Endodermal cell (in vitro differentiated cells): ENCODE results near the gene DACH1. TPM values are rescaled to one million over a fixed set of nuclear protein-coding genes. Genes with fewer than 3 reads are reported as not detected.

Source experiments
- DNase-seq: peaks from one replicate; pipeline ENCODE4 v3.0.0-alpha.2; 2017
- H3K27ac ChIP-seq: 2 replicates; pipeline ENCODE4 v1.5.1; 2013; ENCODE audit warnings: mild to moderate bottlenecking, low read depth, low read length, moderate library complexity
- H3K27me3 ChIP-seq: 2 replicates; pipeline ENCODE4 v1.6.1; 2013; ENCODE audit warnings: mild to moderate bottlenecking, low read length, moderate library complexity; ENCODE audit not compliant: insufficient read depth, control insufficient read depth, poor library complexity, severe bottlenecking
- H3K36me3 ChIP-seq: 2 replicates; pipeline ENCODE4 v1.7.0; 2013; ENCODE audit warnings: mild to moderate bottlenecking, low read length, moderate library complexity; ENCODE audit not compliant: control insufficient read depth, insufficient read depth
- H3K4me1 ChIP-seq: one replicate; pipeline ENCODE4 v1.7.0; 2013; ENCODE audit warnings: low read length; ENCODE audit not compliant: control insufficient read depth, insufficient read depth
- H3K4me3 ChIP-seq: 2 replicates; pipeline ENCODE4 v1.5.1; 2013; ENCODE audit warnings: mild to moderate bottlenecking, low read length, moderate library complexity
- H3K9ac ChIP-seq: 2 replicates; pipeline ENCODE4 v1.6.1; 2013; ENCODE audit warnings: mild to moderate bottlenecking, low read length, moderate library complexity; ENCODE audit not compliant: poor library complexity, severe bottlenecking; ENCODE audit errors: extremely low read depth
- H3K9me3 ChIP-seq: 2 replicates; pipeline ENCODE4 v1.6.1; 2013; ENCODE audit warnings: mild to moderate bottlenecking, low read length, moderate library complexity; ENCODE audit not compliant: control insufficient read depth
- H3K27ac Mint-ChIP-seq: 2 replicates; pipeline ENCODE4 v1.8.0; 2020; ENCODE audit warnings: mixed read lengths
- H3K27me3 Mint-ChIP-seq: 2 replicates; pipeline ENCODE4 v1.8.0; 2021; ENCODE audit warnings: mild to moderate bottlenecking, mixed read lengths; ENCODE audit not compliant: insufficient read depth
- H3K36me3 Mint-ChIP-seq: 2 replicates; pipeline ENCODE4 v1.8.0; 2020; ENCODE audit warnings: low read depth, mixed read lengths
- H3K4me1 Mint-ChIP-seq: 2 replicates; pipeline ENCODE4 v1.8.0; 2020; ENCODE audit warnings: mixed read lengths
- H3K4me3 Mint-ChIP-seq: 2 replicates; pipeline ENCODE4 v1.8.0; 2020; ENCODE audit warnings: mild to moderate bottlenecking, moderate library complexity, mixed read lengths
- H3K9me3 Mint-ChIP-seq: 2 replicates; pipeline ENCODE4 v1.8.0; 2020; ENCODE audit warnings: mild to moderate bottlenecking, mixed read lengths
- CTCF ChIP-seq: fragments of 200-600 bp; sonication (generic); conservative IDR thresholded peaks from 2 replicates; pipeline ENCODE4 v1.5.0; 2021; ENCODE audit warnings: antibody characterized with exemption, mild to moderate bottlenecking
- WGBS, 2 experiments: methylation state at CpG; one replicate each; pipeline versions ENCODE4 v1.1.5 to v1.1.7; 2013; ENCODE audit warnings: missing lambda C conversion rate in 2 of 2, mixed read lengths in 1 of 2; ENCODE audit not compliant: insufficient coverage in 1 of 2, insufficient read length in 1 of 2; 5-methylcytosine and 5-hydroxymethylcytosine counted together
- total RNA-seq, 2 donors: library from RNA; stranded (reverse); fragmentation: NEBNext Ultra II Directional in 1 of 2; extraction: Animal tissue kit (Norgen Biotek cat#: 25700) in 1 of 2; gene quantifications; 2 replicates in 1 of 2; 3 replicates in 1 of 2; pipeline ENCODE4 v1.2.1, GENCODE V29; 2021

Gene DACH1
- total RNA-seq, 2 donors from 2014 or later: 0.81 to 1.2 TPM

GRCh38 chr13:71813187-71813586, 53.8 kb downstream of the DACH1 start:
- Mint-ChIP-seq H3K9me3 (no peaks in the 10 kb centered on the region), H3K36me3 (no peaks in the 10 kb centered on the region), H3K27ac (no peak overlapping the region), H3K4me1 (peaks cover 7% of the 10 kb centered on the region), H3K27me3 (no peaks in the 10 kb centered on the region), H3K4me3 (no peak overlapping the region)
- WGBS, 2 experiments: 89 to 90% methylated on average over 2 of the region's 2 CpGs
- no peak overlapping the region for H3K9ac ChIP-seq
- H3K36me3 ChIP-seq: no peaks in the 10 kb centered on the region
- no peak overlapping the region for H3K4me3 ChIP-seq
- no peaks in the 10 kb centered on the region for H3K27me3 ChIP-seq
- TF ChIP-seq CTCF: no peak
- no peaks in the 10 kb centered on the region for H3K4me1 ChIP-seq
- no peak for DNase-seq
- H3K9me3 ChIP-seq: no peaks in the 10 kb centered on the region
- H3K27ac ChIP-seq: no peak overlapping the region

- no peaks in the 10 kb centered on the region for H3K36me3 Mint-ChIP-seq
- Histone ChIP-seq H3K4me1 (no peaks in the 10 kb centered on the region), H3K9me3 (no peaks in the 10 kb centered on the region), H3K4me3 (no peak overlapping the region), H3K27me3 (no peaks in the 10 kb centered on the region), H3K27ac (no peak overlapping the region), H3K9ac (no peak overlapping the region), H3K36me3 (no peaks in the 10 kb centered on the region)
- 82 to 100% methylated on average over 1 to 2 of the region's 2 CpGs for WGBS, 2 experiments
- peak; percentile 51 for TF ChIP-seq CTCF
- H3K4me3 Mint-ChIP-seq: no peak overlapping the region
- no peaks in the 10 kb centered on the region for H3K27me3 Mint-ChIP-seq
- no peak for DNase-seq
- no peak overlapping the region for H3K27ac Mint-ChIP-seq
- peaks cover 7% of the 10 kb centered on the region for H3K4me1 Mint-ChIP-seq
- H3K9me3 Mint-ChIP-seq: no peaks in the 10 kb centered on the region
Measured at GRCh38 chr13:71811344-71811743, 55.7 kb downstream of the DACH1 start.

GRCh38 chr13:71808708-71809107, 58.3 kb downstream of the DACH1 start:
- no peak overlapping the region for H3K27ac Mint-ChIP-seq
- H3K27me3 Mint-ChIP-seq: no peaks in the 10 kb centered on the region
- no peaks in the 10 kb centered on the region for H3K27me3 ChIP-seq
- no peak overlapping the region for H3K9ac ChIP-seq
- H3K36me3 Mint-ChIP-seq: no peaks in the 10 kb centered on the region
- H3K36me3 ChIP-seq: no peaks in the 10 kb centered on the region
- WGBS, 2 experiments: no CpG with 5 or more reads among the region's 1 CpG
- no peaks in the 10 kb centered on the region for H3K9me3 ChIP-seq
- H3K27ac ChIP-seq: no peak overlapping the region
- no peaks in the 10 kb centered on the region for H3K9me3 Mint-ChIP-seq
- H3K4me1 ChIP-seq: no peaks in the 10 kb centered on the region
- H3K4me3 Mint-ChIP-seq: no peak overlapping the region
- no peak for TF ChIP-seq CTCF
- H3K4me1 Mint-ChIP-seq: peaks cover 7% of the 10 kb centered on the region
- no peak overlapping the region for H3K4me3 ChIP-seq
- no peak for DNase-seq
